ENCODE results near the gene ATP6V1E1. TPM values are rescaled to one million over a fixed set of nuclear protein-coding genes. Genes with fewer than 3 reads are reported as not detected.

ATP6V1E1 gene
- total and polyA plus RNA-seq, 2 donors from 2014 or later: 138 to 443 TPM

DNA sequence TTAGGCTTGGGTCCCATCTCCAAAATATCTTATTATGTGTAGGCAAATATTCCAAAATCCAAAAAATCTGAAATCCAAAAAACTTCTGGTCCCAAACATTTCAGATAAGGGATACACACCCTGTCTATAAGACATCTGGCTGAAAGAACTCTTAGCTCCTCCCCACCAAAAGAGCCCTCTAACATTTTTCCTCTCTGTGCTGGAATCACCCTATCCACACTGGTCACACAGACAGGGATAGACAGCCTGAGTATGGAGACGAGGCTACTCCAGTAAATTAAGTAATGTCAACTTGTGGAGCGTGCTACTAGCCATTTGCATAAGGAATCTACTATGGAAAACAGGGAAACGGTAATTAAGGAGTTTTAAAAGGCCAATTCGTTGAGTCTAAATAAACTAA lies 24.9 kb downstream of the ATP6V1E1 start:
- Histone ChIP-seq H3K27me3 (ENCODE audit: control insufficient read depth, insufficient read depth, low read length) (no peaks in the 10 kb centered on the region), H3K27ac (ENCODE audit: low read depth in 2 of 2, low read length in 2 of 2) (no peak overlapping the region), H3K4me3 (ENCODE audit: low read length in 3 of 3) (no peak overlapping the region), H3K4me1 (ENCODE audit: control insufficient read depth in 2 of 3, insufficient read depth in 2 of 3, low read depth in 1 of 3, low read length in 3 of 3) (no peaks in the 10 kb centered on the region), H3K9me3 (ENCODE audit: control insufficient read depth in 2 of 3, insufficient read depth in 1 of 3, low read length in 3 of 3) (no peaks in the 10 kb centered on the region), H3K36me3 (ENCODE audit: control insufficient read depth in 2 of 3, insufficient read depth in 3 of 3, low read length in 3 of 3) (peaks cover 3 to 11% (median 11%) of the 10 kb centered on the region in 3 donors), H3K9ac (ENCODE audit: low read length in 3 of 3) (no peak overlapping the region)
- DNase-seq: no peak
- TF ChIP-seq CTCF (IDR thresholded peaks at IDR 0.05; ENCODE audit: borderline replicate concordance, extremely low read depth, insufficient read depth): no peak
- no peak for FAIRE-seq
- intact Hi-C loops (cut with DNase I): no loop called here

GRCh38 chr22:17601031-17601430 lies 27.5 kb downstream of the ATP6V1E1 start:
- Histone ChIP-seq H3K9ac (ENCODE audit: low read length in 3 of 3) (no peak overlapping the region), H3K36me3 (ENCODE audit: control insufficient read depth in 2 of 3, insufficient read depth in 3 of 3, low read length in 3 of 3) (peaks cover 10 to 26% (median 23%) of the 10 kb centered on the region in 3 donors), H3K27me3 (ENCODE audit: control insufficient read depth, insufficient read depth, low read length) (no peaks in the 10 kb centered on the region), H3K4me1 (ENCODE audit: control insufficient read depth in 2 of 3, insufficient read depth in 2 of 3, low read depth in 1 of 3, low read length in 3 of 3) (no peaks in the 10 kb centered on the region), H3K4me3 (ENCODE audit: low read length in 3 of 3) (no peak overlapping the region), H3K9me3 (ENCODE audit: control insufficient read depth in 2 of 3, insufficient read depth in 1 of 3, low read length in 3 of 3) (no peaks in the 10 kb centered on the region), H3K27ac (ENCODE audit: low read depth in 2 of 2, low read length in 2 of 2) (no peak overlapping the region)
- TF ChIP-seq CTCF (IDR thresholded peaks at IDR 0.05; ENCODE audit: borderline replicate concordance, extremely low read depth, insufficient read depth): no peak
- peak in 3 of 5 donors; percentile 6 to 31 (median 26) for DNase-seq
- FAIRE-seq: no peak
- intact Hi-C loops (cut with DNase I): no loop called here

- intact Hi-C loops (cut with DNase I): no loop called here
Observed at GRCh38 chr22:17598318-17598717, 30.2 kb downstream of the ATP6V1E1 start.

More at GRCh38 chr22:17598318-17598717, 30.2 kb downstream of the ATP6V1E1 start:
- H3K27ac ChIP-seq (ENCODE audit: low read depth in 2 of 2, low read length in 2 of 2): no peak overlapping the region
- DNase-seq: no peak
- H3K9me3 ChIP-seq (ENCODE audit: control insufficient read depth in 2 of 3, insufficient read depth in 1 of 3, low read length in 3 of 3): no peaks in the 10 kb centered on the region
- H3K4me1 ChIP-seq (ENCODE audit: control insufficient read depth in 2 of 3, insufficient read depth in 2 of 3, low read depth in 1 of 3, low read length in 3 of 3): no peaks in the 10 kb centered on the region
- H3K36me3 ChIP-seq (ENCODE audit: control insufficient read depth in 2 of 3, insufficient read depth in 3 of 3, low read length in 3 of 3): peaks cover 10 to 46% (median 38%) of the 10 kb centered on the region in 3 donors
- no peak for FAIRE-seq
- no peak for TF ChIP-seq CTCF (IDR thresholded peaks at IDR 0.05; ENCODE audit: borderline replicate concordance, extremely low read depth, insufficient read depth)
- no peaks in the 10 kb centered on the region for H3K27me3 ChIP-seq (ENCODE audit: control insufficient read depth, insufficient read depth, low read length)
- H3K9ac ChIP-seq (ENCODE audit: low read length in 3 of 3): no peak overlapping the region
- no peak overlapping the region for H3K4me3 ChIP-seq (ENCODE audit: low read length in 3 of 3)

All from kidney (tissue), 14 donors.